ENCODE data around the gene OSBPL5.
A peak's percentile ranks its signal among the peaks of the same experiment; 100 is the strongest.

Gene OSBPL5

DNA sequence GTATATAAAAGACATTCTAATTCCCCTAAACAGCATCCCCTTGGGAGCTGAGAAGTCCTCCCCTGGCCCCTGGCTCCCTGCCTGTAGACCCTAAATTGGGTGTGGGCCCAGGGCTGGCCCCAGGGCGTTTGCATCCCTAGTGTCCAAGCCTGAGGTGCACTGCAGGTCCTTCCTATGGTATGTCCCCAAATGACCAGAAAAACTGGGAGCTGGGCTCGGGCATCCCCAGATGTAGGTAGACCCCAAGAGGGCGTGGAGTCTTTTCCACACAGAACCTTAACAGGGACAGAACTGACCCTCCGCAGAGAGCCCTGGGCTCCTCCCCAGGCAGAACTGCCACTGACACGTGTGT is 782 bp upstream of the OSBPL5 start (continued):
- TF ChIP-seq, protein P1, sequence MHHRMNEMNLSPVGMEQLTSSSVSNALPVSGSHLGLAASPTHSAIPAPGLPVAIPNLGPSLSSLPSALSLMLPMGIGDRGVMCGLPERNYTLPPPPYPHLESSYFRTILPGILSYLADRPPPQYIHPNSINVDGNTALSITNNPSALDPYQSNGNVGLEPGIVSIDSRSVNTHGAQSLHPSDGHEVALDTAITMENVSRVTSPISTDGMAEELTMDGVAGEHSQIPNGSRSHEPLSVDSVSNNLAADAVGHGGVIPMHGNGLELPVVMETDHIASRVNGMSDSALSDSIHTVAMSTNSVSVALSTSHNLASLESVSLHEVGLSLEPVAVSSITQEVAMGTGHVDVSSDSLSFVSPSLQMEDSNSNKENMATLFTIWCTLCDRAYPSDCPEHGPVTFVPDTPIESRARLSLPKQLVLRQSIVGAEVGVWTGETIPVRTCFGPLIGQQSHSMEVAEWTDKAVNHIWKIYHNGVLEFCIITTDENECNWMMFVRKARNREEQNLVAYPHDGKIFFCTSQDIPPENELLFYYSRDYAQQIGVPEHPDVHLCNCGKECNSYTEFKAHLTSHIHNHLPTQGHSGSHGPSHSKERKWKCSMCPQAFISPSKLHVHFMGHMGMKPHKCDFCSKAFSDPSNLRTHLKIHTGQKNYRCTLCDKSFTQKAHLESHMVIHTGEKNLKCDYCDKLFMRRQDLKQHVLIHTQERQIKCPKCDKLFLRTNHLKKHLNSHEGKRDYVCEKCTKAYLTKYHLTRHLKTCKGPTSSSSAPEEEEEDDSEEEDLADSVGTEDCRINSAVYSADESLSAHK (tag by site-specific recombination; IDR thresholded peaks at IDR 0.05): no peak
- no peak for TF ChIP-seq ZNF514 (tag by site-specific recombination; IDR thresholded peaks at IDR 0.05)

DNA sequence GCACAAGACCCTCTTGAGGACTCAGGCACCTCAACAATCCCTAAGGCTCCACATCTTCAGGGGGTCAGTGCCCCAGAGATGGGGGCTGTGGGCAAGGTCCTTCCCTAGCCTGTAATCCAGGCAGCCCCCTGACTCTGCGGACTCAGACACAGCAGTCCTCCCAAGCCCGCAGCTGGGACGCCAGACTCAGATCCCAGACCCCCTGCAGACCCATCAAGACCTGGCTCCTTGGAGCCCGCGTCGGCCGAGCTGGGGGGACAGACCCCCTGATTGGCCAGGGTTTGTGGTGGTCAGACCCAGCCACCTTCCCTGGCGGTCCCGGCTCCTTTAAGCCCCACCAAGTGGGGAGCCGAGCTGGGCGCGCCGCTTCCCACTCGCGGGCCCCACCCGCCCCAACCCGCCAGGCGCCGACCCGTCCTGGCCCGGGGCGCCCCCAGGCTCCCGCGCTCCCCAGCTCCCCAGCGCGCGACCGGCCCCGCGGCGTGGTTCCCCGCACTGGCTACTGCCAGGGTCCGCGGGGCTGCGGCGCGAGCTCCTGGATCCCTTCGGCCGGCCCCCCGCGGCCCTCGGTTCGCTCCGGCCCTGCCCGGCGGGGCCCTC is 458 bp downstream of the OSBPL5 start:
- TF ChIP-seq GLIS1 (tag by site-specific recombination; IDR thresholded peaks at IDR 0.05) (peak; percentile 78), ZNF423 (tag by site-specific recombination; IDR thresholded peaks at IDR 0.05) (no peak), GLIS2 (tag by site-specific recombination; IDR thresholded peaks at IDR 0.05) (peak; percentile 73; the same call in 1 of the 2 replicates), ZIC2 (tag by site-specific recombination; IDR thresholded peaks at IDR 0.05) (0 out of 2 replicates have a peak, but pooled peaks have one; percentile 34), ZNF510 (tag by site-specific recombination; IDR thresholded peaks at IDR 0.05; ENCODE audit: insufficient replicate concordance) (no peak), ZNF664 (tag by site-specific recombination; IDR thresholded peaks at IDR 0.05) (no peak), ZFP3 (tag by site-specific recombination; IDR thresholded peaks at IDR 0.05; ENCODE audit: low read depth) (no peak), ZSCAN16 (tag by site-specific recombination; IDR thresholded peaks at IDR 0.05) (no peak), ZNF335 (tag by site-specific recombination; conservative IDR thresholded peaks at IDR 0.05) (peak; percentile 51; the same call in 1 of the 2 replicates)
- TF ChIP-seq, protein P2, sequence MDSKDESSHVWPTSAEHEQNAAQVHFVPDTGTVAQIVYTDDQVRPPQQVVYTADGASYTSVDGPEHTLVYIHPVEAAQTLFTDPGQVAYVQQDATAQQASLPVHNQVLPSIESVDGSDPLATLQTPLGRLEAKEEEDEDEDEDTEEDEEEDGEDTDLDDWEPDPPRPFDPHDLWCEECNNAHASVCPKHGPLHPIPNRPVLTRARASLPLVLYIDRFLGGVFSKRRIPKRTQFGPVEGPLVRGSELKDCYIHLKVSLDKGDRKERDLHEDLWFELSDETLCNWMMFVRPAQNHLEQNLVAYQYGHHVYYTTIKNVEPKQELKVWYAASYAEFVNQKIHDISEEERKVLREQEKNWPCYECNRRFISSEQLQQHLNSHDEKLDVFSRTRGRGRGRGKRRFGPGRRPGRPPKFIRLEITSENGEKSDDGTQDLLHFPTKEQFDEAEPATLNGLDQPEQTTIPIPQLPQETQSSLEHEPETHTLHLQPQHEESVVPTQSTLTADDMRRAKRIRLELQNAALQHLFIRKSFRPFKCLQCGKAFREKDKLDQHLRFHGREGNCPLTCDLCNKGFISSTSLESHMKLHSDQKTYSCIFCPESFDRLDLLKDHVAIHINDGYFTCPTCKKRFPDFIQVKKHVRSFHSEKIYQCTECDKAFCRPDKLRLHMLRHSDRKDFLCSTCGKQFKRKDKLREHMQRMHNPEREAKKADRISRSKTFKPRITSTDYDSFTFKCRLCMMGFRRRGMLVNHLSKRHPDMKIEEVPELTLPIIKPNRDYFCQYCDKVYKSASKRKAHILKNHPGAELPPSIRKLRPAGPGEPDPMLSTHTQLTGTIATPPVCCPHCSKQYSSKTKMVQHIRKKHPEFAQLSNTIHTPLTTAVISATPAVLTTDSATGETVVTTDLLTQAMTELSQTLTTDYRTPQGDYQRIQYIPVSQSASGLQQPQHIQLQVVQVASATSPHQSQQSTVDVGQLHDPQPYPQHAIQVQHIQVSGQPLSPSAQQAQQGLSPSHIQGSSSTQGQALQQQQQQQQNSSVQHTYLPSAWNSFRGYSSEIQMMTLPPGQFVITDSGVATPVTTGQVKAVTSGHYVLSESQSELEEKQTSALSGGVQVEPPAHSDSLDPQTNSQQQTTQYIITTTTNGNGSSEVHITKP (tag by site-specific recombination; IDR thresholded peaks at IDR 0.05): 0 out of 2 replicates have a peak, but pooled peaks have one; percentile 20
- TF ChIP-seq, protein P3, sequence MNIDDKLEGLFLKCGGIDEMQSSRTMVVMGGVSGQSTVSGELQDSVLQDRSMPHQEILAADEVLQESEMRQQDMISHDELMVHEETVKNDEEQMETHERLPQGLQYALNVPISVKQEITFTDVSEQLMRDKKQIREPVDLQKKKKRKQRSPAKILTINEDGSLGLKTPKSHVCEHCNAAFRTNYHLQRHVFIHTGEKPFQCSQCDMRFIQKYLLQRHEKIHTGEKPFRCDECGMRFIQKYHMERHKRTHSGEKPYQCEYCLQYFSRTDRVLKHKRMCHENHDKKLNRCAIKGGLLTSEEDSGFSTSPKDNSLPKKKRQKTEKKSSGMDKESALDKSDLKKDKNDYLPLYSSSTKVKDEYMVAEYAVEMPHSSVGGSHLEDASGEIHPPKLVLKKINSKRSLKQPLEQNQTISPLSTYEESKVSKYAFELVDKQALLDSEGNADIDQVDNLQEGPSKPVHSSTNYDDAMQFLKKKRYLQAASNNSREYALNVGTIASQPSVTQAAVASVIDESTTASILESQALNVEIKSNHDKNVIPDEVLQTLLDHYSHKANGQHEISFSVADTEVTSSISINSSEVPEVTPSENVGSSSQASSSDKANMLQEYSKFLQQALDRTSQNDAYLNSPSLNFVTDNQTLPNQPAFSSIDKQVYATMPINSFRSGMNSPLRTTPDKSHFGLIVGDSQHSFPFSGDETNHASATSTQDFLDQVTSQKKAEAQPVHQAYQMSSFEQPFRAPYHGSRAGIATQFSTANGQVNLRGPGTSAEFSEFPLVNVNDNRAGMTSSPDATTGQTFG (tag by site-specific recombination; IDR thresholded peaks at IDR 0.05; ENCODE audit: borderline replicate concordance): no peak
- no peak overlapping the region; the same call in 1 of the 2 replicates for H3K27ac ChIP-seq (ENCODE audit: extremely low read depth, low read depth, low read length)
- peaks cover 3% of the 10 kb centered on the region; the same call in 1 of the 2 replicates for H3K4me1 ChIP-seq (ENCODE audit: control insufficient read depth, insufficient read depth, low read length)
- H3K4me3 ChIP-seq (ENCODE audit: low read depth, low read length): peak overlapping the region; percentile 71
- no peaks in the 10 kb centered on the region for H3K9me3 ChIP-seq (ENCODE audit: control insufficient read depth, insufficient read depth, low read depth, low read length)
- ChIA-PET POLR2A (interaction anchor here (0.6 kb wide), 1 partner anchor 14 kb away, joined by 3 read pairs; no protein-coding TSS in a partner anchor), CTCF (interaction anchor here (0.6 to 0.9 kb wide), 2 partner anchors 46 to 51 kb away, joined by 3 to 4 read pairs; no protein-coding TSS in a partner anchor)
- no peaks in the 10 kb centered on the region for H3K36me3 ChIP-seq (ENCODE audit: control insufficient read depth in 2 of 2, insufficient read depth in 1 of 2, low read length in 2 of 2)

DNA sequence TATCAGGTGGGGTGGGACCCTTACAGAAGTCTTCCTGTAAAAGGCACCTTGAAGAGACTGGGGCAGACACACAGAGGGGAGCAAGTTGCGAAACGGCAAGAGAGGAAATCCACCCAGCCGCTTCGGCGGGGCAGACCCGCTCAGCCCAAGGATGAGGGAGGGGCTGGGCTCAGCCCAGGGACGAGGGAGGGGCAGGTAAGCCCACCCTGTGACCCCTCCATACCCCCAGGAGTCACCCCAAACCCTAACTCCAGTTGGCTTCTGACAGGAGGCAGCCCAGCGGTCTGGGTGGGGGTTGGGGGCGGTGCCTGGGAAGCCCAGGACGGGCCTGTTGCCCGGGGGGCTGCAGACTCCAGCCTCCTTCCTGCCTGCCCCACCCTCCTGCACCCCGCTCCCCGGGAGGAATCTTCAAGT is 965 bp downstream of the OSBPL5 start:
- Histone ChIP-seq H3K36me3 (ENCODE audit: control insufficient read depth in 2 of 2, insufficient read depth in 1 of 2, low read length in 2 of 2) (no peaks in the 10 kb centered on the region), H3K27ac (ENCODE audit: extremely low read depth, low read depth, low read length) (no peak overlapping the region; the same call in 1 of the 2 replicates), H3K4me1 (ENCODE audit: control insufficient read depth, insufficient read depth, low read length) (peaks cover 3% of the 10 kb centered on the region; the same call in 1 of the 2 replicates), H3K9me3 (ENCODE audit: control insufficient read depth, insufficient read depth, low read depth, low read length) (no peaks in the 10 kb centered on the region), H3K4me3 (ENCODE audit: low read depth, low read length) (peak overlapping the region; percentile 71)
- ChIA-PET POLR2A (no interaction called here), CTCF (interaction anchor here (0.9 kb wide), 1 partner anchor 46 kb away, joined by 4 read pairs; no protein-coding TSS in a partner anchor)
- TF ChIP-seq ZNF416 (tag by site-specific recombination; IDR thresholded peaks at IDR 0.05): no peak
- TF ChIP-seq, protein P4, sequence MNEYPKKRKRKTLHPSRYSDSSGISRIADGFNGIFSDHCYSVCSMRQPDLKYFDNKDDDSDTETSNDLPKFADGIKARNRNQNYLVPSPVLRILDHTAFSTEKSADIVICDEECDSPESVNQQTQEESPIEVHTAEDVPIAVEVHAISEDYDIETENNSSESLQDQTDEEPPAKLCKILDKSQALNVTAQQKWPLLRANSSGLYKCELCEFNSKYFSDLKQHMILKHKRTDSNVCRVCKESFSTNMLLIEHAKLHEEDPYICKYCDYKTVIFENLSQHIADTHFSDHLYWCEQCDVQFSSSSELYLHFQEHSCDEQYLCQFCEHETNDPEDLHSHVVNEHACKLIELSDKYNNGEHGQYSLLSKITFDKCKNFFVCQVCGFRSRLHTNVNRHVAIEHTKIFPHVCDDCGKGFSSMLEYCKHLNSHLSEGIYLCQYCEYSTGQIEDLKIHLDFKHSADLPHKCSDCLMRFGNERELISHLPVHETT (tag by site-specific recombination; IDR thresholded peaks at IDR 0.05): no peak
- TF ChIP-seq, protein P5, sequence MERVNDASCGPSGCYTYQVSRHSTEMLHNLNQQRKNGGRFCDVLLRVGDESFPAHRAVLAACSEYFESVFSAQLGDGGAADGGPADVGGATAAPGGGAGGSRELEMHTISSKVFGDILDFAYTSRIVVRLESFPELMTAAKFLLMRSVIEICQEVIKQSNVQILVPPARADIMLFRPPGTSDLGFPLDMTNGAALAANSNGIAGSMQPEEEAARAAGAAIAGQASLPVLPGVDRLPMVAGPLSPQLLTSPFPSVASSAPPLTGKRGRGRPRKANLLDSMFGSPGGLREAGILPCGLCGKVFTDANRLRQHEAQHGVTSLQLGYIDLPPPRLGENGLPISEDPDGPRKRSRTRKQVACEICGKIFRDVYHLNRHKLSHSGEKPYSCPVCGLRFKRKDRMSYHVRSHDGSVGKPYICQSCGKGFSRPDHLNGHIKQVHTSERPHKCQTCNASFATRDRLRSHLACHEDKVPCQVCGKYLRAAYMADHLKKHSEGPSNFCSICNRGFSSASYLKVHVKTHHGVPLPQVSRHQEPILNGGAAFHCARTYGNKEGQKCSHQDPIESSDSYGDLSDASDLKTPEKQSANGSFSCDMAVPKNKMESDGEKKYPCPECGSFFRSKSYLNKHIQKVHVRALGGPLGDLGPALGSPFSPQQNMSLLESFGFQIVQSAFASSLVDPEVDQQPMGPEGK (tag by site-specific recombination; IDR thresholded peaks at IDR 0.05): peak; percentile 62; the same call in 1 of the 2 replicates
- TF ChIP-seq ZNF626 (tag by site-specific recombination; IDR thresholded peaks at IDR 0.05): no peak
- peak; percentile 22; the same call in 1 of the 2 replicates for TF ChIP-seq ZBTB17 (tag by site-specific recombination; IDR thresholded peaks at IDR 0.05)
- no peak for TF ChIP-seq ZNF785 (tag by site-specific recombination; IDR thresholded peaks at IDR 0.05)
- no peak for TF ChIP-seq ZNF394 (tag by site-specific recombination; IDR thresholded peaks at IDR 0.05; ENCODE audit: borderline replicate concordance)

Data from HEK293 (cell line).